ENCODE data around the gene ZDHHC20.
"Not testable (repeated sequence)": the region's sequence is repeated elsewhere in the genome, so short reads cannot be mapped to it uniquely, and the experiment has no call there.

ZDHHC20 gene

DNA sequence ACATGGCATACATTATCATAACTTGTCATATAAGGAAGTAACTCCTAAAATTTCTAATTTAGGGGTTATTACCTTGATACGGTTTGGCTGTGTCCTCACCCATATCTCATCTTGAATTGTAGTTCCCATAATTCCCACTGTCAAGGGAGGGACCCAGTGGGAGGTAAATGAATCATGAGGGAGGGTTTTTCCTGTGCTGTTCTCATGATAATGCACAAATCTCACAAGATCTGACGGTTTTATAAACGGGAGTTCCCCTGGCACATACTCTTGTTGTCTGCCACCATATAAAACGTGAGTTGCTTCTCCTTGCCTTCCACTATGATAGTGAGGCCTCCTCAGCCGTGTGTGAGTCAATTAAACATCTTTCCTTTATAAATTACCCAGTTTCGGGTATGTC is 76.0 kb downstream of the ZDHHC20 start:
- H3K4me1 ChIP-seq (ENCODE audit: control insufficient read depth in 1 of 2, insufficient read depth in 1 of 2, low read depth in 1 of 2, low read length in 1 of 2): no peaks in the 10 kb centered on the region
- H3K9me3 ChIP-seq: no peaks in the 10 kb centered on the region
- no peaks in the 10 kb centered on the region for H3K27me3 ChIP-seq
- H3K27ac ChIP-seq: no peak overlapping the region
- no peak overlapping the region for H3K4me3 ChIP-seq (ENCODE audit: low read depth in 1 of 2, low read length in 1 of 2)
- TF ChIP-seq, protein P1, sequence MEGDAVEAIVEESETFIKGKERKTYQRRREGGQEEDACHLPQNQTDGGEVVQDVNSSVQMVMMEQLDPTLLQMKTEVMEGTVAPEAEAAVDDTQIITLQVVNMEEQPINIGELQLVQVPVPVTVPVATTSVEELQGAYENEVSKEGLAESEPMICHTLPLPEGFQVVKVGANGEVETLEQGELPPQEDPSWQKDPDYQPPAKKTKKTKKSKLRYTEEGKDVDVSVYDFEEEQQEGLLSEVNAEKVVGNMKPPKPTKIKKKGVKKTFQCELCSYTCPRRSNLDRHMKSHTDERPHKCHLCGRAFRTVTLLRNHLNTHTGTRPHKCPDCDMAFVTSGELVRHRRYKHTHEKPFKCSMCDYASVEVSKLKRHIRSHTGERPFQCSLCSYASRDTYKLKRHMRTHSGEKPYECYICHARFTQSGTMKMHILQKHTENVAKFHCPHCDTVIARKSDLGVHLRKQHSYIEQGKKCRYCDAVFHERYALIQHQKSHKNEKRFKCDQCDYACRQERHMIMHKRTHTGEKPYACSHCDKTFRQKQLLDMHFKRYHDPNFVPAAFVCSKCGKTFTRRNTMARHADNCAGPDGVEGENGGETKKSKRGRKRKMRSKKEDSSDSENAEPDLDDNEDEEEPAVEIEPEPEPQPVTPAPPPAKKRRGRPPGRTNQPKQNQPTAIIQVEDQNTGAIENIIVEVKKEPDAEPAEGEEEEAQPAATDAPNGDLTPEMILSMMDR (IDR thresholded peaks at IDR 0.05): no peak
- peaks cover 73% of the 10 kb centered on the region for H3K36me3 ChIP-seq

DNA sequence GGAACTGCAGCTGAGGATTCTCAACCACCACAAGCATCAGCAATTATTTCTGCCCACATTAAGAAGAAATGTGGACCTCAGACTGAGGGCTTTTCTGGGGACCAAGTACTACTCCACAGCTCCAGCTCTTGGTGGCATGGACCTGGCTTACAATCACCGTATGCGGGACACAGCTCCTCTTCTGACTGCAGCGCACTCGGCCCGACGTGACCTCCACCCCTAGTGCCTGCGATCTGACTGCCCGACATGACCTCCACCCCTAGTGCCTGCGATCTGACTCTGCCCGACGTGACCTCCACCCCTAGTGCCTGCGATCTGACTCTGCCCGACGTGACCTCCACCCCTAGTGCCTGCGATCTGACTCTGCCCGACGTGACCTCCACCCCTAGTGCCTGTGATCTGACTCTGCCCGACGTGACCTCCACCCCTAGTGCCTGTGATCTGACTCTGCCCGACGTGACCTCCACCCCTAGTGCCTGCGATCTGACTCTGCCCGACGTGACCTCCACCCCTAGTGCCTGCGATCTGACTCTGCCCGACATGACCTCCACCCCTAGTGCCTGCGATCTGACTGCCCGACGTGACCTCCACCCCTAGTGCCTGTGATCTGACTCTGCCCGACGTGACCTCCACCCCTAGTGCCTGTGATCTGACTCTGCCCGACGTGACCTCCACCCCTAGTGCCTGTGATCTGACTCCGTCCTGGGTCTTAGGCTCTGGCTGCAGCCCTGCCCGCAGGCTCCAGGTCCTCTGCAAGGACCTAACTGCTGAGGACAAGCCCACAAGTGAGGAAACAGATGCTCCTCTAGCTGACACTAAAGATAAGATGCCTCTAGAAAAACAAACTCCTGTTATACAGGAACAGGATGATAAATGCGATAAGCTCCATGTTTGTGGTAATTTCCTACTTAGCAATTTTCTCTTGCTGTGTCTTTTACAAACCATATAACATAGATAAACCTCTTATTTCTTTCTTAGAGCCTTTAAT is 81.8 kb downstream of the ZDHHC20 start:
- H3K4me3 ChIP-seq (ENCODE audit: low read depth in 1 of 2, low read length in 1 of 2); H3K4me1 ChIP-seq (ENCODE audit: control insufficient read depth in 1 of 2, insufficient read depth in 1 of 2, low read depth in 1 of 2, low read length in 1 of 2); H3K27me3 ChIP-seq; H3K9me3 ChIP-seq; H3K27ac ChIP-seq: not testable (repeated sequence)
- peaks cover 77% of the 10 kb centered on the region for H3K36me3 ChIP-seq

DNA sequence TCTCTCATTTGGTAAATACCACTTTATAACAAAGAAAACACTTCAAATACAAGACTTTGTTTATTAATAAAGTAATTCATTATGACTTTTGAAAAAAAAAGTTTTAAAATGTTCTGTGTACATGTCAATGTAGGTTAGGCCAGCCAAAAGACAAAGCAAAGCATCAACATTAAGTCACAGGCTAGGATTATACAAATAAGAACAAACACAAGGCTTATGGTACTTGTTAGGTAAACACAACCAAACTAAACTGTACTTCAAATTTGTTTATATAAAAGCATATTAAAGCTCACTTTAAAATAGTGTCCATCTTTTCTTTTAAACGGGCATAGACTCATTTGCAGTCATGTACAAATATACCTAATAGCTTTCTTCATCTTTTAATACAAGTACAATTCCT is 86.6 kb downstream of the ZDHHC20 start:
- H3K27ac ChIP-seq: no peak overlapping the region
- TF ChIP-seq, protein P1 (IDR thresholded peaks at IDR 0.05): no peak
- no peaks in the 10 kb centered on the region for H3K4me1 ChIP-seq (ENCODE audit: control insufficient read depth in 1 of 2, insufficient read depth in 1 of 2, low read depth in 1 of 2, low read length in 1 of 2)
- peaks cover 40% of the 10 kb centered on the region for H3K36me3 ChIP-seq
- no peak overlapping the region for H3K4me3 ChIP-seq (ENCODE audit: low read depth in 1 of 2, low read length in 1 of 2)
- H3K9me3 ChIP-seq: no peaks in the 10 kb centered on the region
- H3K27me3 ChIP-seq: no peaks in the 10 kb centered on the region

DNA sequence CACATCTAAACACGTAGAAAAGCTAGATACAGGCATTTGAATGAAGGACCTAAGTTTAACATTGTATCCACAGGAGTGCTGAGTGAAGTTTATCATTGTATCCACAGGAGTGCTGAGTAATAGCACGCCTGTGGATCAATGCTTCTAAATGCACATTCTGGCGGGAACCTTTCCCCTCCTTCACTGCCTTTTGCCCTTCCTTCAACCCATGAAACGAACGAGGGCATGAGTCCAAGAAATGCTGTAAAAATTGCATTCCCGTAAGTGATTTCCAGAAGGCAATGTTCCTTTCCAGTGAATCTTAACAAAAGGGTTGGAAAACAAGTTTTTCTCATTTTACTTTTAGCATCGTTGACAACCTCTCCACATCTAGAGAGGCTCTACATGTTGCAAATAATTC is 88.1 kb downstream of the ZDHHC20 start:
- Histone ChIP-seq H3K4me3 (ENCODE audit: low read depth in 1 of 2, low read length in 1 of 2) (no peak overlapping the region), H3K36me3 (peaks cover 28% of the 10 kb centered on the region), H3K4me1 (ENCODE audit: control insufficient read depth in 1 of 2, insufficient read depth in 1 of 2, low read depth in 1 of 2, low read length in 1 of 2) (no peaks in the 10 kb centered on the region), H3K9me3 (no peaks in the 10 kb centered on the region), H3K27ac (no peak overlapping the region), H3K27me3 (no peaks in the 10 kb centered on the region)
- TF ChIP-seq, protein P1 (IDR thresholded peaks at IDR 0.05): no peak

DNA sequence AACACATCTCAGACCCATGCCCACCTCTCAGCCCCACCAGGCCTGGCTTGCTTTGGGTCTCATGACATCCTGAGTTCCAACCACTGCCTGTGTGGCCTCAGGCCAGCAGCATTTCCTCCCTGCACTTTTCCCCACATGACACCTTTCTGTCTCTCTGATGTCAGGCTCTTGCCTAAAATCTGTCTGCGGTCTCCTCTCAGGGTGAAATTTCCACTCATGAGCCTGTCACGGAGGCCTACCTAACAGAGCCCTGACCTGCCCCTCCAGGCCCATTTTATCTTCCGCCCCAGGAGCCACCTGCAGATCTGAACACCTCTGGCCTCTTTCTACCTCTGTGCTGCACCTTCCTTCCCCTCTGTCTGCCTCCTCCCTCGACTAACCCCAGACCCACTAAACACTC is 93.5 kb downstream of the ZDHHC20 start:
- TF ChIP-seq, protein P1 (IDR thresholded peaks at IDR 0.05): no peak
- no peaks in the 10 kb centered on the region for H3K36me3 ChIP-seq
- H3K27me3 ChIP-seq: no peaks in the 10 kb centered on the region
- H3K27ac ChIP-seq: no peak overlapping the region
- no peaks in the 10 kb centered on the region for H3K4me1 ChIP-seq (ENCODE audit: control insufficient read depth in 1 of 2, insufficient read depth in 1 of 2, low read depth in 1 of 2, low read length in 1 of 2)
- H3K4me3 ChIP-seq (ENCODE audit: low read depth in 1 of 2, low read length in 1 of 2): no peak overlapping the region
- H3K9me3 ChIP-seq: no peaks in the 10 kb centered on the region

DNA sequence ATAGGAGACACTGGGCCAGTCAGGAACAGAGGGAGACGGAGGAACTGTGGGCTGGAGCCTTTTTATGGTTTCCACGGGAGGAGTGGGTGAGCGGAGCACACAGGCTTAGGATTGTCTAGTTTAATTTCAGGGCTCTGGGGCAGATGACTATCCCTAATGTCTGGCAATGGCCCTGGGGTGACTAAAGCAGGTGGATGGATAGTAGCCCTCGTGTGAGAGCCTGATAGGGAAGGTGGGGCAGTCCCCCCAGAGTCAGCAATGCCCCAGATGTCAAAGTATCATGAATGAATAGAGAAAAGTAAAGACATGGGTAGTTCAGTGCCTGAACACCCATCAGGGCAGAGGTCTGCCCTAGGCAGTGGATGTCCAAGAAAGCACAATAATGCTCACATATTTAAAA is 94.2 kb downstream of the ZDHHC20 start:
- H3K27ac ChIP-seq: no peak overlapping the region
- no peaks in the 10 kb centered on the region for H3K9me3 ChIP-seq
- H3K4me1 ChIP-seq (ENCODE audit: control insufficient read depth in 1 of 2, insufficient read depth in 1 of 2, low read depth in 1 of 2, low read length in 1 of 2): no peaks in the 10 kb centered on the region
- TF ChIP-seq, protein P1 (IDR thresholded peaks at IDR 0.05): no peak
- no peaks in the 10 kb centered on the region for H3K36me3 ChIP-seq
- H3K27me3 ChIP-seq: no peaks in the 10 kb centered on the region
- no peak overlapping the region for H3K4me3 ChIP-seq (ENCODE audit: low read depth in 1 of 2, low read length in 1 of 2)
